H9 (cell line): ENCODE data around the gene CSMD2. TPM values are rescaled to one million over a fixed set of nuclear protein-coding genes. Genes with fewer than 3 reads are reported as not detected.

ENCODE experiments used
- DNase-seq: peaks from one replicate; pipeline ENCODE4 v3.0.0-alpha.2; 2017
- H2AFZ ChIP-seq: one replicate; pipeline ENCODE4 v1.6.1; 2013; ENCODE audit warnings: mild to moderate bottlenecking, low read length, control low read depth, moderate library complexity
- H2AK5ac ChIP-seq: 2 replicates; pipeline ENCODE4 v1.6.1; 2013; ENCODE audit warnings: low read length, control low read depth, mixed read lengths; ENCODE audit not compliant: insufficient read length
- H2BK120ac ChIP-seq: one replicate; pipeline ENCODE4 v1.6.1; 2013; ENCODE audit warnings: low read depth, mild to moderate bottlenecking, low read length, control low read depth, inconsistent platforms; ENCODE audit not compliant: poor library complexity, severe bottlenecking
- H2BK12ac ChIP-seq: 2 replicates; pipeline ENCODE4 v1.6.1; 2013; ENCODE audit warnings: low read length, control low read depth, mixed read lengths, low read depth; ENCODE audit not compliant: insufficient read length
- H2BK15ac ChIP-seq: 2 replicates; pipeline ENCODE4 v1.6.1; 2013; ENCODE audit warnings: low read depth, low read length, control low read depth
- H2BK20ac ChIP-seq: one replicate; pipeline ENCODE4 v1.6.1; 2013; ENCODE audit warnings: low read depth, mild to moderate bottlenecking, low read length, control low read depth, inconsistent platforms; ENCODE audit not compliant: poor library complexity, severe bottlenecking
- H2BK5ac ChIP-seq: 2 replicates; pipeline ENCODE4 v1.6.1; 2013; ENCODE audit warnings: low read length, control low read depth, mixed read lengths; ENCODE audit not compliant: insufficient read length
- H3K14ac ChIP-seq: 2 replicates; pipeline ENCODE4 v1.6.1; 2013; ENCODE audit warnings: low read length, control low read depth; ENCODE audit not compliant: insufficient read depth
- H3K18ac ChIP-seq: 2 replicates; pipeline ENCODE4 v1.6.1; 2013; ENCODE audit warnings: low read depth, mild to moderate bottlenecking, mixed read lengths, low read length, control low read depth; ENCODE audit not compliant: insufficient read length
- H3K23ac ChIP-seq: 2 replicates; pipeline ENCODE4 v1.6.1; 2013; ENCODE audit warnings: low read length, control low read depth, mixed read lengths, low read depth; ENCODE audit not compliant: insufficient read length
- H3K23me2 ChIP-seq: 2 replicates; pipeline ENCODE4 v1.6.1; 2013; ENCODE audit warnings: low read depth, mild to moderate bottlenecking, mixed read lengths, low read length, control low read depth; ENCODE audit not compliant: insufficient read length, poor library complexity, severe bottlenecking
- H3K27ac ChIP-seq: 2 replicates; pipeline ENCODE4 v1.5.1; 2013; ENCODE audit warnings: low read length, control low read depth, mixed read lengths, low read depth; ENCODE audit not compliant: insufficient read length
- H3K27me3 ChIP-seq: 2 replicates; pipeline ENCODE4 v1.6.1; 2013; ENCODE audit warnings: low read length, control low read depth, inconsistent platforms; ENCODE audit not compliant: insufficient read depth
- H3K4ac ChIP-seq: 2 replicates; pipeline ENCODE4 v1.6.1; 2013; ENCODE audit warnings: low read depth, mild to moderate bottlenecking, control low read depth, inconsistent platforms, low read length, moderate library complexity
- H3K4me1 ChIP-seq: 2 replicates; pipeline ENCODE4 v1.6.1; 2013; ENCODE audit warnings: low read length, control low read depth, inconsistent platforms; ENCODE audit not compliant: insufficient read depth
- H3K4me2 ChIP-seq: 2 replicates; pipeline ENCODE4 v1.6.1; 2013; ENCODE audit warnings: low read length, control low read depth, mixed read lengths; ENCODE audit not compliant: insufficient read length, insufficient read depth
- H3K56ac ChIP-seq: 2 replicates; pipeline ENCODE4 v1.6.1; 2013; ENCODE audit warnings: low read depth, mild to moderate bottlenecking, mixed read lengths, low read length, control low read depth; ENCODE audit not compliant: insufficient read length
- H3K79me1 ChIP-seq: 2 replicates; pipeline ENCODE4 v1.6.1; 2013; ENCODE audit warnings: low read depth, mild to moderate bottlenecking, moderate library complexity, low read length, control low read depth, inconsistent platforms; ENCODE audit not compliant: insufficient read depth, poor library complexity, severe bottlenecking
- H3K79me2 ChIP-seq: 2 replicates; pipeline ENCODE4 v1.6.1; 2013; ENCODE audit warnings: low read length, control low read depth, inconsistent platforms; ENCODE audit not compliant: insufficient read depth
- H3K9ac ChIP-seq: 2 replicates; pipeline ENCODE4 v1.6.1; 2013; ENCODE audit warnings: low read length, control low read depth, mixed read lengths; ENCODE audit not compliant: insufficient read length; ENCODE audit errors: extremely low read depth
- H3K9me3 ChIP-seq: one replicate; pipeline ENCODE4 v1.6.1; 2013; ENCODE audit warnings: low read depth, low read length, inconsistent platforms; ENCODE audit not compliant: control insufficient read depth
- H3T11ph ChIP-seq: one replicate; pipeline ENCODE4 v1.6.1; 2013; ENCODE audit warnings: mild to moderate bottlenecking, low read length, control low read depth, inconsistent platforms
- H4K20me1 ChIP-seq: one replicate; pipeline ENCODE4 v1.6.1; 2013; ENCODE audit not compliant: control insufficient read depth, insufficient read length, insufficient read depth
- H4K5ac ChIP-seq: 2 replicates; pipeline ENCODE4 v1.6.1; 2013; ENCODE audit warnings: low read depth, mild to moderate bottlenecking, mixed read lengths, low read length, control low read depth; ENCODE audit not compliant: insufficient read length
- H4K8ac ChIP-seq: replicated peaks from 2 replicates; pipeline ENCODE4 v1.6.1; 2013; ENCODE audit warnings: low read length, control low read depth, mixed read lengths, low read depth; ENCODE audit not compliant: insufficient read length
- H4K91ac ChIP-seq: 2 replicates; pipeline ENCODE4 v1.6.1; 2013; ENCODE audit warnings: low read depth, mild to moderate bottlenecking, moderate library complexity, mixed read lengths, low read length, control low read depth; ENCODE audit not compliant: insufficient read length
- H3K27ac Mint-ChIP-seq, 3 experiments: 2 replicates in 2 of 3; 3 replicates in 1 of 3; pipeline ENCODE4 v1.8.0; 2020 to 2021; ENCODE audit warnings: mixed read lengths in 3 of 3, mild to moderate bottlenecking in 1 of 3, moderate library complexity in 1 of 3
- H3K27me3 Mint-ChIP-seq: 2 replicates; pipeline ENCODE4 v1.8.0; 2021; ENCODE audit warnings: low read depth, mild to moderate bottlenecking, moderate library complexity, mixed read lengths
- H3K36me3 Mint-ChIP-seq, 3 experiments: 2 replicates in 2 of 3; 3 replicates in 1 of 3; pipeline ENCODE4 v1.8.0; 2020 to 2021; ENCODE audit warnings: low read depth in 3 of 3, mixed read lengths in 3 of 3; ENCODE audit not compliant: insufficient read depth in 1 of 3
- H3K4me1 Mint-ChIP-seq, 2 experiments: 2 replicates each; pipeline ENCODE4 v1.8.0; 2020; ENCODE audit warnings: mixed read lengths in 2 of 2
- H3K4me3 Mint-ChIP-seq, 2 experiments: 2 replicates in 1 of 2; 3 replicates in 1 of 2; pipeline ENCODE4 v1.8.0; 2020 to 2021; ENCODE audit warnings: mild to moderate bottlenecking in 2 of 2, mixed read lengths in 2 of 2, moderate library complexity in 1 of 2
- H3K9me3 Mint-ChIP-seq, 2 experiments: 2 replicates in 1 of 2; 3 replicates in 1 of 2; pipeline ENCODE4 v1.8.0; 2020; ENCODE audit warnings: mild to moderate bottlenecking in 2 of 2, mixed read lengths in 2 of 2, moderate library complexity in 1 of 2
- CTCF ChIP-seq: fragments of 200-600 bp; sonication (generic); conservative IDR thresholded peaks from 3 replicates; pipeline ENCODE4 v1.8.0; 2021; ENCODE audit warnings: antibody characterized with exemption, mild to moderate bottlenecking
- WGBS: extraction: QIAGEN DNeasy Blood & Tissue Kit; methylation state at CpG from one replicate; pipeline ENCODE4 v1.1.7; 2013; ENCODE audit warnings: missing lambda C conversion rate, low lambda C conversion rate, mixed read lengths; ENCODE audit not compliant: insufficient read length; ENCODE audit errors: extremely low coverage; 5-methylcytosine and 5-hydroxymethylcytosine counted together
- total RNA-seq: library from RNA; stranded (reverse); gene quantifications from 2 replicates; pipeline ENCODE4 v1.2.1, GENCODE V29; 2021

The CSMD2 gene
- total RNA-seq, 1 experiment from 2014 or later = 6.4 TPM

DNA sequence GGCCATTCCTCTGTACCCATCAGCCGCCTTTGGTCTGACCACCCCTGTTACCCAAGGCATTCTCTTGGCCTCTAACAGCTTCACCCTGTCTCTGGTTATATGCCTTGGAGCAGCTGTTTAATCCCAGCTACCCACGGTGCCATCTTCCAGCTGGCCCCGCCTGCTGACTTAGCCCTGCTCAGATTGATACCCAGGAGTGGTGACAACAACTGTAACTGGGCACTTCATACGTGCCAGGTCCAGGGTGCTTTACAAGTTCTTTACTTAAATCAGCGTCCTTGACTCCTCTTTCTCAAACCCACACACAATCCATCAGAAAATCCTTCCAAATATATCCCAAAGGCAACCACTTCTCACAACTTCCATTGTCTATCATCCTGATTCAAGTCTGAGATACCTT, 338.3 kb downstream of the CSMD2 start:
- Mint-ChIP-seq H3K27ac (no peak overlapping the region), H3K27me3 (peaks cover 1% of the 10 kb centered on the region; the same call in 1 of the 2 replicates), H3K9me3 (peaks cover 30 to 31% of the 10 kb centered on the region in 2 experiments), H3K36me3 (peaks cover 23 to 33% (median 31%) of the 10 kb centered on the region in 3 experiments), H3K4me3 (no peak overlapping the region), H3K4me1 (no peaks in the 10 kb centered on the region)
- Histone ChIP-seq H2BK5ac (no peak overlapping the region), H3K27me3 (no peaks in the 10 kb centered on the region), H3K56ac (no peak overlapping the region), H3K4me1 (no peaks in the 10 kb centered on the region), H4K5ac (no peak overlapping the region), H3K79me2 (no peaks in the 10 kb centered on the region), H3K23me2 (no peaks in the 10 kb centered on the region), H3K4ac (no peak overlapping the region), H2AK5ac (no peak overlapping the region), H2BK15ac (no peak overlapping the region), H3K18ac (no peak overlapping the region), H3K4me2 (no peak overlapping the region), H2AFZ (no peak overlapping the region), H4K8ac (no peak overlapping the region), H4K91ac (no peak overlapping the region), H2BK120ac (no peak overlapping the region), H3K14ac (no peak overlapping the region), H3K79me1 (no peaks in the 10 kb centered on the region), H3K23ac (no peak overlapping the region), H3K27ac (no peak overlapping the region), H2BK20ac (no peak overlapping the region), H2BK12ac (no peak overlapping the region), H3K9me3 (peaks cover 5% of the 10 kb centered on the region), H4K20me1 (no peaks in the 10 kb centered on the region), H3T11ph (no peak overlapping the region), H3K9ac (no peak overlapping the region)
- TF ChIP-seq CTCF = no peak
- WGBS = no CpG with 5 or more reads among the region's 5 CpGs
- DNase-seq = no peak
